GM12878 (cell line): ENCODE data around the gene FCAMR. TPM values are rescaled to one million over a fixed set of nuclear protein-coding genes. Genes with fewer than 3 reads are reported as not detected.

Source experiments
- ASH2L ChIP-seq: fragments of 300-600, 200-600 bp; sonication (generic); IDR thresholded peaks from 2 replicates; pipeline ENCODE4 v1.6.1; 2017; ENCODE audit warnings: low read depth, mild to moderate bottlenecking, borderline replicate concordance
- BACH1 ChIP-seq: fragments of 450-650 bp; IDR thresholded peaks from 2 replicates; pipeline ENCODE4 v1.6.1; 2017; ENCODE audit warnings: mild to moderate bottlenecking, borderline replicate concordance
- BCL11A ChIP-seq: IDR thresholded peaks from 2 replicates; pipeline ENCODE4 v1.6.1; 2011; ENCODE audit warnings: low read depth, low read length
- CBX5 ChIP-seq: sonication (generic); IDR thresholded peaks from 2 replicates; pipeline ENCODE4 v1.6.1; 2016; ENCODE audit warnings: low read depth, moderate library complexity, mild to moderate bottlenecking, inconsistent platforms
- CHD4 ChIP-seq: fragments of 200-600 bp; sonication (generic); IDR thresholded peaks from 2 replicates; pipeline ENCODE4 v1.6.1; 2016; ENCODE audit warnings: mild to moderate bottlenecking
- E2F4 ChIP-seq: IDR thresholded peaks from 2 replicates; pipeline ENCODE4 v1.6.1; 2012; ENCODE audit warnings: low read depth, low read length, improper control_type of control experiment
- E2F8 ChIP-seq: fragments of 450-650 bp; IDR thresholded peaks from 2 replicates; pipeline ENCODE4 v1.6.1; 2018; ENCODE audit warnings: mild to moderate bottlenecking, low read depth, moderate library complexity; ENCODE audit not compliant: partially characterized antibody
- MEF2B ChIP-seq: fragments of 450-650 bp; IDR thresholded peaks from 2 replicates; pipeline ENCODE4 v1.6.1; 2018; ENCODE audit warnings: mild to moderate bottlenecking, moderate library complexity; ENCODE audit not compliant: partially characterized antibody, poor library complexity, severe bottlenecking
- MLLT1 ChIP-seq: fragments of 450-650 bp; IDR thresholded peaks from 2 replicates; pipeline ENCODE4 v1.6.1; 2016; ENCODE audit warnings: mild to moderate bottlenecking
- MXI1 ChIP-seq: fragments of 150-350 bp; IDR thresholded peaks from 2 replicates; pipeline ENCODE4 v1.6.1; 2011; ENCODE audit warnings: low read depth, mild to moderate bottlenecking, inconsistent platforms, low read length, improper control_type of control experiment
- NFYB ChIP-seq: IDR thresholded peaks from 2 replicates; pipeline ENCODE4 v1.6.1; 2011; ENCODE audit warnings: low read depth, mild to moderate bottlenecking, low read length, improper control_type of control experiment, moderate library complexity; ENCODE audit not compliant: insufficient read depth
- RUNX3 ChIP-seq: IDR thresholded peaks from 2 replicates; pipeline ENCODE4 v1.6.1; 2012; ENCODE audit warnings: low read length, inconsistent platforms
- SMAD5 ChIP-seq: IDR thresholded peaks from 2 replicates; pipeline ENCODE4 v1.6.1; 2016; ENCODE audit warnings: antibody characterized with exemption, low read depth
- SPI1 ChIP-seq: IDR thresholded peaks from 2 replicates; pipeline ENCODE4 v1.6.1; 2011; ENCODE audit warnings: low read depth, mild to moderate bottlenecking, low read length, moderate library complexity, borderline replicate concordance; ENCODE audit not compliant: insufficient read depth
- SREBF2 ChIP-seq: IDR thresholded peaks from 2 replicates; pipeline ENCODE4 v1.6.1; 2012; ENCODE audit warnings: mild to moderate bottlenecking, low read length
- TARDBP ChIP-seq: IDR thresholded peaks from 2 replicates; pipeline ENCODE4 v1.6.1; 2016; ENCODE audit warnings: borderline replicate concordance
- ZBTB33 ChIP-seq: fragments of 450-650 bp; IDR thresholded peaks from 2 replicates; pipeline ENCODE4 v1.6.1; 2017; ENCODE audit warnings: mild to moderate bottlenecking
- ZNF592 ChIP-seq: fragments of 450-650 bp; IDR thresholded peaks from 2 replicates; pipeline ENCODE4 v1.6.1; 2017; ENCODE audit warnings: mild to moderate bottlenecking, moderate library complexity
- polyA plus RNA-seq, 11 experiments: library from polyadenylated mRNA; depleted of rRNA in 4 of 11; unstranded in 6 of 11; stranded (reverse) in 5 of 11; fragments of >200 nt; fragmentation: Nextera tagmentation in 4 of 11; fragmentation: Illumina TruSeq in 1 of 11; extraction: Ambion mirVana in 4 of 11; extraction: Trizol in 1 of 11; gene quantifications; 1 replicate in 1 of 11; 2 replicates in 10 of 11; pipeline versions ENCODE4 v1.2.1 to v1.2.3, GENCODE V29; 2011 to 2016; ENCODE audit warnings: inconsistent platforms in 2 of 11, missing spikeins in 2 of 11, low read depth in 1 of 11
- total RNA-seq, 4 experiments: library from RNA; depleted of rRNA in 3 of 4; stranded (reverse); fragments of >200 nt in 3 of 4; fragmentation: Illumina TruSeq in 1 of 4; extraction: Trizol in 1 of 4; gene quantifications; 2 replicates each; pipeline versions ENCODE4 v1.2.1 to v1.2.3, GENCODE V29; 2013 to 2021

FCAMR gene
- total and polyA plus RNA-seq, 10 of the 15 experiments (the other 5 are each of a cell fraction or from before 2014, with no cell fraction given), result 0.04 to 0.15 (median 0.06) TPM; not detected in 3

- TF ChIP-seq ASH2L, result peak; percentile 77; the same call in 1 of the 2 replicates
- TF ChIP-seq ZNF592, result 0 out of 2 replicates have a peak, but pooled peaks have one; percentile 67
- peak; percentile 86 for TF ChIP-seq BCL11A
- no peak for TF ChIP-seq SMAD5
- TF ChIP-seq SPI1, result peak; percentile 70
- TF ChIP-seq BACH1, result peak; percentile 44; the same call in 1 of the 2 replicates
- TF ChIP-seq MLLT1, result peak; percentile 29; the same call in 1 of the 2 replicates
- no peak for TF ChIP-seq CBX5
- TF ChIP-seq ZBTB33, result no peak
- TF ChIP-seq CHD4, result no peak
- TF ChIP-seq RUNX3, result no peak
- no peak; the same call in 1 of the 2 replicates for TF ChIP-seq SREBF2
- TF ChIP-seq E2F4, result no peak
- peak; percentile 93 for TF ChIP-seq MEF2B
- TF ChIP-seq NFYB, result no peak
- TF ChIP-seq TARDBP, result no peak; the same call in 1 of the 2 replicates
- TF ChIP-seq E2F8, result no peak
- TF ChIP-seq MXI1, result peak; percentile 55; the same call in 1 of the 2 replicates
These were observed 40.0 kb downstream of the FCAMR start (continued) for GRCh38 chr1:206930210-206930798.
